H1 (cell line): ENCODE data around the gene LIPC. TPM values are rescaled to one million over a fixed set of nuclear protein-coding genes. Genes with fewer than 3 reads are reported as not detected.

Experiments used
- CTCF ChIA-PET: fragments of 300-600 bp; sonication (Branson Sonifier 250); formaldehyde crosslinking; loops from one replicate; lab custom pipeline; 2021; ENCODE audit not compliant: partially characterized antibody; lab: Charles Lee
- POLR2A ChIA-PET: fragments of 300-600 bp; sonication (Branson Sonifier 250); formaldehyde crosslinking; loops from one replicate; lab custom pipeline; 2021; ENCODE audit warnings: inconsistent platforms; ENCODE audit not compliant: partially characterized antibody; lab: Charles Lee
- DNase-seq, 2 experiments: peaks; one replicate each; pipeline versions ENCODE4 v3.0.0 to v3.0.0-alpha.2; 2010 to 2022; ENCODE audit warnings: low spot score in 2 of 2, low read depth in 1 of 2, mixed read lengths in 1 of 2
- FAIRE-seq: peaks from 2 replicates; lab custom pipeline; 2011; peaks lifted over from hg19 to GRCh38; lab: Jason Lieb, UNC
- H2AFZ ChIP-seq: 2 replicates; pipeline ENCODE4 v1.8.1; 2012; ENCODE audit warnings: low read length, inconsistent platforms
- H2AK5ac ChIP-seq: 2 replicates; pipeline ENCODE4 v1.6.1; 2013; ENCODE audit warnings: low read depth, low read length
- H2BK120ac ChIP-seq: replicated peaks from 2 replicates; pipeline ENCODE3; 2013; ENCODE audit warnings: low read depth, low read length, inconsistent platforms
- H2BK12ac ChIP-seq: 2 replicates; pipeline ENCODE4 v1.6.1; 2013; ENCODE audit warnings: low read depth, low read length
- H2BK15ac ChIP-seq: 2 replicates; pipeline ENCODE4 v1.6.1; 2013; ENCODE audit warnings: low read length
- H2BK20ac ChIP-seq: 2 replicates; pipeline ENCODE4 v1.6.1; 2013; ENCODE audit warnings: low read length
- H2BK5ac ChIP-seq: 2 replicates; pipeline ENCODE4 v1.6.1; 2013; ENCODE audit warnings: low read depth, low read length
- H3K14ac ChIP-seq: 2 replicates; pipeline ENCODE4 v1.6.1; 2013; ENCODE audit warnings: inconsistent platforms; ENCODE audit not compliant: insufficient read length
- H3K18ac ChIP-seq: 2 replicates; pipeline ENCODE4 v1.6.1; 2013; ENCODE audit warnings: low read length; ENCODE audit errors: extremely low read depth
- H3K23ac ChIP-seq: 2 replicates; pipeline ENCODE4 v1.6.1; 2013; ENCODE audit warnings: inconsistent platforms; ENCODE audit not compliant: insufficient read length
- H3K23me2 ChIP-seq: 2 replicates; pipeline ENCODE4 v1.6.1; 2013; ENCODE audit warnings: low read depth, low read length
- H3K27ac ChIP-seq: 2 replicates; pipeline ENCODE4 v1.6.1; 2011; ENCODE audit warnings: low read depth, low read length, inconsistent platforms
- H3K27me3 ChIP-seq, 4 experiments: replicated peaks in 1 of 4; 1 replicate in 1 of 4; 2 replicates in 3 of 4; pipeline versions ENCODE4 v1.6.1 to v1.8.1; 2011 to 2013; ENCODE audit warnings: low read length in 3 of 4, mild to moderate bottlenecking in 3 of 4, inconsistent platforms in 2 of 4, mixed read lengths in 2 of 4, moderate library complexity in 1 of 4; ENCODE audit not compliant: control insufficient read depth in 3 of 4, insufficient read depth in 3 of 4; ENCODE audit errors: extremely low read depth in 1 of 4
- H3K36me3 ChIP-seq, 4 experiments: 2 replicates each; pipeline versions ENCODE4 v1.6.1 to v1.8.1; 2011 to 2013; ENCODE audit warnings: mild to moderate bottlenecking in 4 of 4, low read length in 3 of 4, moderate library complexity in 2 of 4, control low read depth in 1 of 4, inconsistent platforms in 1 of 4; ENCODE audit not compliant: insufficient read depth in 4 of 4, control insufficient read depth in 2 of 4
- H3K4ac ChIP-seq: replicated peaks from 2 replicates; pipeline ENCODE3; 2013; ENCODE audit warnings: low read length, low read depth, mixed read lengths, inconsistent platforms; ENCODE audit not compliant: insufficient read length
- H3K4me1 ChIP-seq, 4 experiments: replicated peaks in 1 of 4; 1 replicate in 1 of 4; 2 replicates in 3 of 4; pipeline versions ENCODE4 v1.6.1 to v1.8.1; 2011 to 2013; ENCODE audit warnings: low read length in 3 of 4, inconsistent platforms in 2 of 4, mixed read lengths in 1 of 4; ENCODE audit not compliant: insufficient read depth in 4 of 4, control insufficient read depth in 3 of 4
- H3K4me2 ChIP-seq, 2 experiments: 2 replicates each; pipeline versions ENCODE4 v1.6.1 to v1.8.1; 2011 to 2013; ENCODE audit warnings: low read depth in 2 of 2, low read length in 2 of 2, control low read depth in 1 of 2, inconsistent platforms in 1 of 2, mild to moderate bottlenecking in 1 of 2; ENCODE audit not compliant: insufficient read depth in 1 of 2
- H3K4me3 ChIP-seq, 4 experiments: fragments of 200-600, 300-600 bp in 1 of 4; sonication (generic), shearing (Covaris generic), sonication (Bioruptor Twin) in 1 of 4; 2 replicates each; pipeline versions ENCODE4 v1.5.1 to v1.8.1; 2011 to 2016; ENCODE audit warnings: low read length in 4 of 4, low read depth in 3 of 4, control low read depth in 2 of 4, inconsistent platforms in 2 of 4, mild to moderate bottlenecking in 2 of 4, mixed read lengths in 1 of 4, moderate library complexity in 1 of 4; ENCODE audit not compliant: insufficient read depth in 2 of 4; ENCODE audit errors: extremely low read depth in 1 of 4
- H3K56ac ChIP-seq: replicated peaks from 2 replicates; pipeline ENCODE3; 2013; ENCODE audit warnings: low read depth, mild to moderate bottlenecking, mixed read lengths, low read length, inconsistent platforms; ENCODE audit not compliant: insufficient read length
- H3K79me1 ChIP-seq: 2 replicates; pipeline ENCODE4 v1.6.1; 2013; ENCODE audit warnings: low read depth, low read length, control low read depth
- H3K79me2 ChIP-seq, 2 experiments: 2 replicates each; pipeline versions ENCODE4 v1.6.1 to v1.8.1; 2012 to 2013; ENCODE audit warnings: low read length in 2 of 2, mild to moderate bottlenecking in 2 of 2, inconsistent platforms in 1 of 2; ENCODE audit not compliant: insufficient read depth in 2 of 2, control insufficient read depth in 1 of 2
- H3K9ac ChIP-seq, 4 experiments: replicated peaks in 1 of 4; 1 replicate in 1 of 4; 2 replicates in 3 of 4; pipeline versions ENCODE4 v1.6.1 to v1.8.1; 2011 to 2013; ENCODE audit warnings: low read depth in 3 of 4, low read length in 3 of 4, control low read depth in 2 of 4, mild to moderate bottlenecking in 2 of 4, moderate library complexity in 2 of 4, inconsistent platforms in 1 of 4; ENCODE audit errors: extremely low read depth in 1 of 4
- H3K9me3 ChIP-seq, 2 experiments: 2 replicates each; pipeline versions ENCODE4 v1.6.1 to v1.8.1; 2012 to 2013; ENCODE audit warnings: mild to moderate bottlenecking in 2 of 2, moderate library complexity in 2 of 2, control low read depth in 1 of 2, inconsistent platforms in 1 of 2, low read depth in 1 of 2, low read length in 1 of 2, mixed read lengths in 1 of 2; ENCODE audit not compliant: insufficient read depth in 2 of 2
- H4K20me1 ChIP-seq, 2 experiments: replicated peaks in 1 of 2; 2 replicates each; pipeline versions ENCODE3 to v1.8.1; 2011 to 2013; ENCODE audit warnings: inconsistent platforms in 2 of 2, low read length in 2 of 2, mild to moderate bottlenecking in 1 of 2; ENCODE audit not compliant: insufficient read depth in 2 of 2, control insufficient read depth in 1 of 2
- H4K5ac ChIP-seq: 2 replicates; pipeline ENCODE4 v1.6.1; 2013; ENCODE audit warnings: low read length, low read depth, mixed read lengths, inconsistent platforms; ENCODE audit not compliant: insufficient read length
- H4K8ac ChIP-seq: 2 replicates; pipeline ENCODE4 v1.8.0; 2013; ENCODE audit warnings: mild to moderate bottlenecking, moderate library complexity, low read length, inconsistent platforms; ENCODE audit not compliant: insufficient read depth; ENCODE audit errors: extremely low read depth
- H4K91ac ChIP-seq: replicated peaks from 2 replicates; pipeline ENCODE3; 2013; ENCODE audit warnings: low read length, mixed read lengths, inconsistent platforms; ENCODE audit not compliant: insufficient read length
- CHD1 ChIP-seq: IDR thresholded peaks from 2 replicates; pipeline ENCODE4 v1.6.1; 2012; ENCODE audit warnings: low read depth, low read length, improper control_type of control experiment
- HDAC2 ChIP-seq, 2 experiments: fragments of 300-600 bp in 1 of 2; sonication (generic) in 1 of 2; IDR thresholded peaks; 2 replicates each; pipeline ENCODE4 v1.6.1; 2011 to 2012; ENCODE audit warnings: low read depth in 2 of 2, low read length in 2 of 2, mild to moderate bottlenecking in 2 of 2, moderate library complexity in 2 of 2, borderline replicate concordance in 1 of 2, inconsistent platforms in 1 of 2
- MAFK ChIP-seq: IDR thresholded peaks from 2 replicates; pipeline ENCODE4 v1.6.1; 2012; ENCODE audit warnings: low read depth, mild to moderate bottlenecking, improper control_type of control experiment, low read length
- RNF2 ChIP-seq: fragments of 200-900, 300-1000 bp; sonication (generic); IDR thresholded peaks from 2 replicates; pipeline ENCODE4 v1.7.1; 2016; ENCODE audit warnings: borderline replicate concordance, low read depth, mild to moderate bottlenecking, antibody characterized with exemption, low read length; ENCODE audit not compliant: poor library complexity, severe bottlenecking; ENCODE audit errors: missing control alignments
- TAF7 ChIP-seq: optimal IDR thresholded peaks from 2 replicates; pipeline ENCODE3; 2011; ENCODE audit warnings: low read depth, mild to moderate bottlenecking, inconsistent platforms, low read length, moderate library complexity, borderline replicate concordance
- TBP ChIP-seq: IDR thresholded peaks from 2 replicates; pipeline ENCODE4 v1.6.1; 2011; ENCODE audit warnings: low read depth, low read length, improper control_type of control experiment
- WGBS, 2 experiments: shearing (Covaris generic) in 1 of 2; methylation state at CpG; one replicate each; pipeline versions ENCODE4 v1.1.6 to v1.1.7; 2013 to 2015; ENCODE audit warnings: low lambda C conversion rate in 2 of 2, mixed read lengths in 2 of 2, inconsistent platforms in 1 of 2, low coverage in 1 of 2, missing lambda C conversion rate in 1 of 2; ENCODE audit not compliant: insufficient replicate concordance in 2 of 2, insufficient coverage in 1 of 2, insufficient read length in 1 of 2; ENCODE audit errors: extremely low coverage in 1 of 2, missing lambda C conversion rate in 1 of 2; 5-methylcytosine and 5-hydroxymethylcytosine counted together
- polyA plus RNA-seq, 7 experiments: library from polyadenylated mRNA; depleted of rRNA in 3 of 7; stranded (reverse) in 5 of 7; unstranded in 2 of 7; fragments of >200 nt in 5 of 7; fragments of 200-250 nt in 2 of 7; gene quantifications; 1 replicate in 5 of 7; 2 replicates in 1 of 7; 4 replicates in 1 of 7; pipeline versions ENCODE4 v1.2.1 to v1.2.3, GENCODE V29; 2011 to 2013; ENCODE audit warnings: missing spikeins in 2 of 7, mixed read lengths in 2 of 7
- total RNA-seq: library from RNA; stranded (reverse); fragmentation: NEBNext Ultra II Directional; extraction: Animal tissue kit (Norgen Biotek cat#: 25700); gene quantifications from 2 replicates; pipeline ENCODE4 v1.2.1, GENCODE V29; 2021
- TF ChIP-seq, protein P1 (sequence below): IDR thresholded peaks from 2 replicates; pipeline ENCODE4 v1.6.1; 2012; ENCODE audit warnings: inconsistent platforms

The LIPC gene
- total and polyA plus RNA-seq, 2 of the 8 experiments (the other 6 are each of a cell fraction or from before 2014, with no cell fraction given): not detected

DNA sequence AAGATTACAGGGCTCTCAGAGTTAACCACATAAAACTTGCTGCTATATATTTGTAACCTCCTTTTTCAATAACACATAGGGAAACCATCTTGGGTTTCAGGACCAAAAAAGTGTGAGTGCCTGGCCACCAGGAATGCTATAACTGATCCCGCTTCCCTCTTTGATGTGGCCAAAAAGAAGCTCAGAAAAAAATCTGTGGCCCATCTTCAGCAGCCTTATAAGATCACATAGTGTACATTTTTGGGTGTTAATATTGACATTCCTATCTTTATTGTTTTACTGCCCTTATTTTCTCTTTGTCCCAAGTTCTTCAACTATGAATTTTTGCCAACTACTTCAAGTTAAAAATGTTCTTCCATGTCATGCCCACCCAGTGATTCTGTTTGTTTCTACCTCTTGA lies 102.8 kb downstream of the LIPC start:
- Histone ChIP-seq H3K4me3 (no peak overlapping the region), H3K14ac (no peak overlapping the region), H2BK12ac (no peak overlapping the region), H3K27ac (no peak overlapping the region), H3K79me2 (no peaks in the 10 kb centered on the region), H3K27me3 (no peaks in the 10 kb centered on the region), H3K23me2 (no peaks in the 10 kb centered on the region; the same call in 1 of the 2 replicates), H3K23ac (no peak overlapping the region), H2AK5ac (no peak overlapping the region), H3K18ac (no peak overlapping the region), H2BK5ac (no peak overlapping the region), H4K20me1 (no peaks in the 10 kb centered on the region), H3K9me3 (no peaks in the 10 kb centered on the region), H4K5ac (no peak overlapping the region), H3K4me1 (no peaks in the 10 kb centered on the region), H4K91ac (no peak overlapping the region), H3K9ac (no peak overlapping the region), H3K56ac (no peak overlapping the region), H3K36me3 (no peaks in the 10 kb centered on the region), H2BK120ac (no peak overlapping the region), H3K4ac (no peak overlapping the region), H2BK15ac (no peak overlapping the region), H2BK20ac (no peak overlapping the region), H3K79me1 (no peaks in the 10 kb centered on the region), H3K4me2 (no peak overlapping the region), H2AFZ (no peak overlapping the region), H4K8ac (no peak overlapping the region)
- FAIRE-seq: no peak
- 100% methylated on average over 1 of the region's 1 CpG; no CpG with 5 or more reads in 1 of the 2 experiments for WGBS, 2 experiments
- ChIA-PET POLR2A (no interaction called here), CTCF (interaction anchor here (0.6 to 1.1 kb wide), 2 partner anchors 17 to 1156 kb away, joined by 3 to 4 read pairs; no protein-coding TSS in a partner anchor)
- DNase-seq: no peak
- TF ChIP-seq MAFK (no peak), TAF7 (no peak), RNF2 (no peak), CHD1 (no peak), TBP (no peak), HDAC2 (IDR thresholded peaks at IDR 0.05; ENCODE audit: borderline replicate concordance in 1 of 2, low read depth in 2 of 2, low read length in 2 of 2) (no peak)
- TF ChIP-seq, protein P1, sequence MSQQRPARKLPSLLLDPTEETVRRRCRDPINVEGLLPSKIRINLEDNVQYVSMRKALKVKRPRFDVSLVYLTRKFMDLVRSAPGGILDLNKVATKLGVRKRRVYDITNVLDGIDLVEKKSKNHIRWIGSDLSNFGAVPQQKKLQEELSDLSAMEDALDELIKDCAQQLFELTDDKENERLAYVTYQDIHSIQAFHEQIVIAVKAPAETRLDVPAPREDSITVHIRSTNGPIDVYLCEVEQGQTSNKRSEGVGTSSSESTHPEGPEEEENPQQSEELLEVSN: no peak
